ENCODE results near the gene UBR2.

- TF ChIP-seq CTCF (IDR thresholded peaks at IDR 0.05) (no peak), POLR2A (IDR thresholded peaks at IDR 0.05) (no peak)
Observed at GRCh38 chr6:42520786-42521607, 42.8 kb upstream of the UBR2 start.

Measured in right lobe of liver (tissue), 4 donors.